SK-N-SH (cell line): ENCODE results near the gene TLR7. TPM values are rescaled to one million over a fixed set of nuclear protein-coding genes. Genes with fewer than 3 reads are reported as not detected.

Source experiments
- CTCF ChIA-PET: fragments of 300-600, 350-600 bp; formaldehyde crosslinking; extraction: SDS; loops from one replicate; lab custom pipeline; 2021; lab: Yijun Ruan, JAX
- POLR2A ChIA-PET: fragments of 350-600 bp; sonication (Branson Sonifier 250); formaldehyde crosslinking; extraction: SDS; loops from one replicate; lab custom pipeline; 2020; ENCODE audit warnings: antibody characterized with exemption, inconsistent platforms; lab: Yijun Ruan, JAX
- DNase-seq: peaks from one replicate; pipeline ENCODE4 v3.0.0; 2012
- H2AFZ ChIP-seq: fragments of 200-600 bp; sonication (generic); 2 replicates; pipeline ENCODE4 v1.8.1; 2016; ENCODE audit warnings: antibody characterized with exemption, mild to moderate bottlenecking, low read depth
- H3F3A ChIP-seq: fragments of 200-600 bp; sonication (generic); replicated peaks from 2 replicates; pipeline ENCODE3; 2016; ENCODE audit warnings: antibody characterized with exemption, mild to moderate bottlenecking; ENCODE audit not compliant: insufficient read depth
- H3K27ac ChIP-seq, 2 experiments: fragments of 200-500 bp in 1 of 2; fragments of 200-600 bp in 1 of 2; sonication (Bioruptor generic) in 1 of 2; sonication (generic), shearing (Covaris generic) in 1 of 2; 2 replicates each; pipeline versions ENCODE4 v1.5.1 to v1.6.1; 2014 to 2016; ENCODE audit warnings: low read depth in 2 of 2, inconsistent platforms in 1 of 2, low read length in 1 of 2, mild to moderate bottlenecking in 1 of 2, mixed read lengths in 1 of 2
- H3K27me3 ChIP-seq: fragments of 200-600 bp; sonication (generic), shearing (Covaris generic); 2 replicates; pipeline ENCODE4 v1.6.1; 2016; ENCODE audit warnings: mixed run types; ENCODE audit not compliant: insufficient read depth
- H3K36me3 ChIP-seq, 2 experiments: fragments of 200-500 bp in 1 of 2; fragments of 200-600 bp in 1 of 2; sonication (Bioruptor generic) in 1 of 2; sonication (generic) in 1 of 2; replicated peaks in 1 of 2; 2 replicates each; pipeline versions ENCODE3 to v1.5.1; 2014 to 2016; ENCODE audit warnings: low read length in 1 of 2, mild to moderate bottlenecking in 1 of 2; ENCODE audit not compliant: insufficient read depth in 2 of 2, control insufficient read depth in 1 of 2
- H3K4me1 ChIP-seq, 2 experiments: fragments of 200-500 bp in 1 of 2; fragments of 200-600 bp in 1 of 2; sonication (Bioruptor generic) in 1 of 2; sonication (generic), shearing (Covaris generic) in 1 of 2; 2 replicates each; pipeline versions ENCODE4 v1.5.1 to v1.6.1; 2014 to 2016; ENCODE audit warnings: low read depth in 1 of 2, low read length in 1 of 2, mixed run types in 1 of 2; ENCODE audit not compliant: insufficient read depth in 2 of 2, control insufficient read depth in 1 of 2
- H3K4me2 ChIP-seq: fragments of 200-600 bp; sonication (generic), shearing (Covaris generic); 2 replicates; pipeline ENCODE4 v1.6.1; 2017; ENCODE audit warnings: mixed run types
- H3K4me3 ChIP-seq, 2 experiments: fragments of 200-500 bp in 1 of 2; fragments of 200-600 bp in 1 of 2; sonication (Bioruptor generic) in 1 of 2; sonication (generic), shearing (Covaris generic) in 1 of 2; 2 replicates each; pipeline versions ENCODE4 v1.5.1 to v1.8.1; 2014 to 2016; ENCODE audit warnings: low read depth in 2 of 2, inconsistent platforms in 1 of 2, low read length in 1 of 2, mild to moderate bottlenecking in 1 of 2, mixed read lengths in 1 of 2, moderate library complexity in 1 of 2
- H3K79me2 ChIP-seq: fragments of 200-600 bp; sonication (generic); 2 replicates; pipeline ENCODE4 v1.8.1; 2017; ENCODE audit warnings: mild to moderate bottlenecking; ENCODE audit not compliant: insufficient read depth
- H3K9ac ChIP-seq: fragments of 200-600 bp; sonication (generic); 2 replicates; pipeline ENCODE4 v1.6.1; 2017; ENCODE audit warnings: mixed run types
- H3K9me2 ChIP-seq: fragments of 200-600 bp; sonication (generic); 2 replicates; pipeline ENCODE4 v1.6.1; 2017; ENCODE audit warnings: mixed run types
- H3K9me3 ChIP-seq: fragments of 200-600 bp; sonication (generic); 2 replicates; pipeline ENCODE4 v1.6.1; 2017; ENCODE audit warnings: mixed run types, mild to moderate bottlenecking, moderate library complexity
- H4K20me1 ChIP-seq: fragments of 200-600 bp; sonication (generic); 2 replicates; pipeline ENCODE4 v1.6.1; 2017; ENCODE audit warnings: mild to moderate bottlenecking, mixed run types; ENCODE audit not compliant: insufficient read depth
- FOXM1 ChIP-seq: IDR thresholded peaks from 2 replicates; pipeline ENCODE4 v1.4.0; 2012; ENCODE audit warnings: low read depth, mild to moderate bottlenecking
- GABPA ChIP-seq: IDR thresholded peaks from 2 replicates; pipeline ENCODE4 v1.4.0; 2012; ENCODE audit warnings: low read depth, mild to moderate bottlenecking
- MEF2A ChIP-seq: IDR thresholded peaks from 2 replicates; pipeline ENCODE4 v1.4.0; 2012; ENCODE audit warnings: low read depth, borderline replicate concordance
- NFIC ChIP-seq: IDR thresholded peaks from 2 replicates; pipeline ENCODE4 v1.4.0; 2012; ENCODE audit warnings: borderline replicate concordance
- POLR2AphosphoS5 ChIP-seq: IDR thresholded peaks from 2 replicates; pipeline ENCODE4 v1.6.1; 2012; ENCODE audit warnings: low read depth, low read length
- TCF12 ChIP-seq: IDR thresholded peaks from 2 replicates; pipeline ENCODE4 v1.4.0; 2012
- TEAD4 ChIP-seq: IDR thresholded peaks from 2 replicates; pipeline ENCODE4 v1.4.0; 2012; ENCODE audit warnings: mild to moderate bottlenecking, borderline replicate concordance; ENCODE audit not compliant: insufficient read depth
- WGBS: methylation state at CpG from one replicate; pipeline ENCODE4 v1.1.6; 2017; ENCODE audit warnings: low lambda C conversion rate; 5-methylcytosine and 5-hydroxymethylcytosine counted together
- polyA plus RNA-seq, 3 experiments: library from polyadenylated mRNA; depleted of rRNA; stranded (reverse); fragments of >200 nt; gene quantifications; 2 replicates each; pipeline ENCODE4 v1.2.3, GENCODE V29; 2012
- TF ChIP-seq, protein P1 (sequence below): IDR thresholded peaks from 2 replicates; pipeline ENCODE4 v1.6.1; 2012; ENCODE audit warnings: mild to moderate bottlenecking, low read depth, low read length, moderate library complexity
- TF ChIP-seq, protein P2 (sequence below): IDR thresholded peaks from 2 replicates; pipeline ENCODE4; 2012
- TF ChIP-seq, protein P3 (sequence below): fragments of 200-600 bp; sonication (generic); IDR thresholded peaks from 2 replicates; pipeline ENCODE4 v1.6.1; 2017; ENCODE audit warnings: antibody characterized with exemption, mild to moderate bottlenecking, moderate library complexity

The TLR7 gene
- polyA plus RNA-seq, 1 of the 3 experiments (the other 2 are of a cell fraction), result not detected

DNA sequence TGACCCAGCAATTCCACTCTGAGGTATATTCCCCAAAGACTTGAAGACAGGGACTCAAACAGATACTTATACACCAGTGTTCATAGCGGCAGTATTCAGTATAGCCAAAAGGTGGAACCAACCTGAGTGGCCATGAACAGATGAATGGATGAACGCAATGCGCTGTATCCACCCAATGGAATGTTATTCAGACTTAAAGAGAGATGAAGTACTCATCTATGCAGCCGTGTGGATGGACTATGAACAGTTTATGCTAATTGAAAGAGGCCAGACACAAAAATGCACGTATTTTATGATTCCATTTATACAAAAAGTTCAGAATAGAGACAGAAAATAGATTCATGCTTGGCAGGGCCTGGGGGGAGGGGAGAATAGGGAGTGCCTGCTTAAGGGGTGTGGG, 49.3 kb upstream of the TLR7 start (continued):
- TF ChIP-seq, protein P1, sequence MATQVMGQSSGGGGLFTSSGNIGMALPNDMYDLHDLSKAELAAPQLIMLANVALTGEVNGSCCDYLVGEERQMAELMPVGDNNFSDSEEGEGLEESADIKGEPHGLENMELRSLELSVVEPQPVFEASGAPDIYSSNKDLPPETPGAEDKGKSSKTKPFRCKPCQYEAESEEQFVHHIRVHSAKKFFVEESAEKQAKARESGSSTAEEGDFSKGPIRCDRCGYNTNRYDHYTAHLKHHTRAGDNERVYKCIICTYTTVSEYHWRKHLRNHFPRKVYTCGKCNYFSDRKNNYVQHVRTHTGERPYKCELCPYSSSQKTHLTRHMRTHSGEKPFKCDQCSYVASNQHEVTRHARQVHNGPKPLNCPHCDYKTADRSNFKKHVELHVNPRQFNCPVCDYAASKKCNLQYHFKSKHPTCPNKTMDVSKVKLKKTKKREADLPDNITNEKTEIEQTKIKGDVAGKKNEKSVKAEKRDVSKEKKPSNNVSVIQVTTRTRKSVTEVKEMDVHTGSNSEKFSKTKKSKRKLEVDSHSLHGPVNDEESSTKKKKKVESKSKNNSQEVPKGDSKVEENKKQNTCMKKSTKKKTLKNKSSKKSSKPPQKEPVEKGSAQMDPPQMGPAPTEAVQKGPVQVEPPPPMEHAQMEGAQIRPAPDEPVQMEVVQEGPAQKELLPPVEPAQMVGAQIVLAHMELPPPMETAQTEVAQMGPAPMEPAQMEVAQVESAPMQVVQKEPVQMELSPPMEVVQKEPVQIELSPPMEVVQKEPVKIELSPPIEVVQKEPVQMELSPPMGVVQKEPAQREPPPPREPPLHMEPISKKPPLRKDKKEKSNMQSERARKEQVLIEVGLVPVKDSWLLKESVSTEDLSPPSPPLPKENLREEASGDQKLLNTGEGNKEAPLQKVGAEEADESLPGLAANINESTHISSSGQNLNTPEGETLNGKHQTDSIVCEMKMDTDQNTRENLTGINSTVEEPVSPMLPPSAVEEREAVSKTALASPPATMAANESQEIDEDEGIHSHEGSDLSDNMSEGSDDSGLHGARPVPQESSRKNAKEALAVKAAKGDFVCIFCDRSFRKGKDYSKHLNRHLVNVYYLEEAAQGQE, result no peak
- no peak for TF ChIP-seq MEF2A
- TF ChIP-seq NFIC, result no peak
- TF ChIP-seq, protein P2, sequence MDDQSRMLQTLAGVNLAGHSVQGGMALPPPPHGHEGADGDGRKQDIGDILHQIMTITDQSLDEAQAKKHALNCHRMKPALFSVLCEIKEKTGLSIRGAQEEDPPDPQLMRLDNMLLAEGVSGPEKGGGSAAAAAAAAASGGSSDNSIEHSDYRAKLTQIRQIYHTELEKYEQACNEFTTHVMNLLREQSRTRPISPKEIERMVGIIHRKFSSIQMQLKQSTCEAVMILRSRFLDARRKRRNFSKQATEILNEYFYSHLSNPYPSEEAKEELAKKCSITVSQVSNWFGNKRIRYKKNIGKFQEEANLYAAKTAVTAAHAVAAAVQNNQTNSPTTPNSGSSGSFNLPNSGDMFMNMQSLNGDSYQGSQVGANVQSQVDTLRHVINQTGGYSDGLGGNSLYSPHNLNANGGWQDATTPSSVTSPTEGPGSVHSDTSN, result no peak
- no peak for TF ChIP-seq GABPA
- TF ChIP-seq, all 33 proteins: peak for 0

DNA sequence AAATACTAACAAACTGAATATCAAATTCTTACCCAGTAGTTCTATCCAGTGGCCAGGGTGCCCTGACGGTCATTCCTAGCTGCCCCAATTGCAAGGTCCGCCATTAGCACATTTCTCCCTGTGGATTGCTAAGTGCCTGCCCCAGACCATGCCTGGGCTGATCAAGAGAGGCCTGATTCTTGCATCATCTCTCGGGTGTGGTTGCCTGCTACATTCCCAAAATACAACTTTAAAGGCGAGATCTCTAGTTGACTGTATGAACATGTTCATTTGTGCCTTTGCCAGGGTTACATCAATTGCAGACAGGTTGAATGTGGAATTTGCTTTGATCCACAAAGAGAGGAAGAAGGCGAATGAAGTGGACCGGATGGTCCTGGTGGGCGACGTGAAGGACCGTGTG, 47.6 kb upstream of the TLR7 start:
- no peak overlapping the region for H3K4me3 ChIP-seq
- no peaks in the 10 kb centered on the region for H3K79me2 ChIP-seq
- H3K27ac ChIP-seq, result no peak overlapping the region
- H3K9me2 ChIP-seq, result no peaks in the 10 kb centered on the region
- no peaks in the 10 kb centered on the region for H4K20me1 ChIP-seq
- H3K4me1 ChIP-seq, result peaks cover 0 to 2% of the 10 kb centered on the region in 2 experiments; a peak in 1 of 4 replicates
- 62% methylated on average over 9 of the region's 9 CpGs for WGBS
- H3F3A ChIP-seq, result no peaks in the 10 kb centered on the region
- no peak for TF ChIP-seq TCF12
- TF ChIP-seq MEF2A, result no peak
- no peak for TF ChIP-seq FOXM1
- no peak for TF ChIP-seq TEAD4
- TF ChIP-seq, protein P3, sequence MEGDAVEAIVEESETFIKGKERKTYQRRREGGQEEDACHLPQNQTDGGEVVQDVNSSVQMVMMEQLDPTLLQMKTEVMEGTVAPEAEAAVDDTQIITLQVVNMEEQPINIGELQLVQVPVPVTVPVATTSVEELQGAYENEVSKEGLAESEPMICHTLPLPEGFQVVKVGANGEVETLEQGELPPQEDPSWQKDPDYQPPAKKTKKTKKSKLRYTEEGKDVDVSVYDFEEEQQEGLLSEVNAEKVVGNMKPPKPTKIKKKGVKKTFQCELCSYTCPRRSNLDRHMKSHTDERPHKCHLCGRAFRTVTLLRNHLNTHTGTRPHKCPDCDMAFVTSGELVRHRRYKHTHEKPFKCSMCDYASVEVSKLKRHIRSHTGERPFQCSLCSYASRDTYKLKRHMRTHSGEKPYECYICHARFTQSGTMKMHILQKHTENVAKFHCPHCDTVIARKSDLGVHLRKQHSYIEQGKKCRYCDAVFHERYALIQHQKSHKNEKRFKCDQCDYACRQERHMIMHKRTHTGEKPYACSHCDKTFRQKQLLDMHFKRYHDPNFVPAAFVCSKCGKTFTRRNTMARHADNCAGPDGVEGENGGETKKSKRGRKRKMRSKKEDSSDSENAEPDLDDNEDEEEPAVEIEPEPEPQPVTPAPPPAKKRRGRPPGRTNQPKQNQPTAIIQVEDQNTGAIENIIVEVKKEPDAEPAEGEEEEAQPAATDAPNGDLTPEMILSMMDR, result no peak
- TF ChIP-seq POLR2AphosphoS5, result no peak
- no peak overlapping the region for H2AFZ ChIP-seq
- DNase-seq, result no peak
- CTCF ChIA-PET, result no interaction called here
- no peaks in the 10 kb centered on the region for H3K36me3 ChIP-seq
- H3K9me3 ChIP-seq, result no peaks in the 10 kb centered on the region
- H3K27me3 ChIP-seq, result peaks cover 26% of the 10 kb centered on the region
- H3K9ac ChIP-seq, result no peak overlapping the region
- no peak overlapping the region for H3K4me2 ChIP-seq
- POLR2A ChIA-PET, result no interaction called here
